Endothelial cell of umbilical vein (primary cell): ENCODE measurements around the gene THBD. TPM values are rescaled to one million over a fixed set of nuclear protein-coding genes. Genes with fewer than 3 reads are reported as not detected.

Experiments used
- BruUV-seq: library from RNA; stranded (reverse); fragments of 400-500 nt; replicated peaks from 2 replicates; lab custom pipeline; 2021; lab: Mats Ljungman, UMichigan
- CTCF ChIA-PET: fragments of 300-600, 350-600 bp; sonication (Branson Sonifier 250); formaldehyde crosslinking; loops from one replicate; lab custom pipeline; 2021; ENCODE audit warnings: antibody characterized with exemption, inconsistent platforms; lab: Charles Lee
- POLR2A ChIA-PET: fragments of 300-600, 350-600 bp; sonication (Branson Sonifier 250); formaldehyde crosslinking; loops from one replicate; lab custom pipeline; 2021; ENCODE audit warnings: antibody characterized with exemption, inconsistent platforms; lab: Charles Lee
- DNase-seq: peaks from one replicate; pipeline ENCODE4 v3.0.0-alpha.2; 2011; ENCODE audit warnings: low read depth, low spot score
- FAIRE-seq: peaks from 2 replicates; lab custom pipeline; 2011; peaks lifted over from hg19 to GRCh38; lab: Jason Lieb, UNC
- H2AFZ ChIP-seq: 2 replicates; pipeline ENCODE4 v1.6.0; 2012; ENCODE audit warnings: low read depth, low read length, control low read depth, inconsistent platforms
- H3K27ac ChIP-seq: 2 replicates; pipeline ENCODE4 v1.5.1; 2011; ENCODE audit warnings: low read depth, mild to moderate bottlenecking, control low read depth, low read length, moderate library complexity; ENCODE audit not compliant: insufficient read depth
- H3K27me3 ChIP-seq, 2 experiments: 2 replicates each; pipeline versions ENCODE4 v1.6.0 to v1.6.1; 2011; ENCODE audit warnings: low read length in 2 of 2, mixed read lengths in 1 of 2; ENCODE audit not compliant: control insufficient read depth in 2 of 2, insufficient read depth in 2 of 2
- H3K36me3 ChIP-seq, 2 experiments: 2 replicates in 1 of 2; 3 replicates in 1 of 2; pipeline ENCODE4 v1.5.1; 2011; ENCODE audit warnings: low read length in 2 of 2, mild to moderate bottlenecking in 1 of 2, moderate library complexity in 1 of 2; ENCODE audit not compliant: control insufficient read depth in 2 of 2, insufficient read depth in 2 of 2; ENCODE audit errors: extremely low read depth in 1 of 2
- H3K4me1 ChIP-seq: 3 replicates; pipeline ENCODE4 v1.5.1; 2011; ENCODE audit warnings: mild to moderate bottlenecking, low read length; ENCODE audit not compliant: control insufficient read depth, insufficient read depth; ENCODE audit errors: extremely low read depth
- H3K4me2 ChIP-seq: 2 replicates; pipeline ENCODE4 v1.6.1; 2011; ENCODE audit warnings: low read length, control low read depth, mixed read lengths; ENCODE audit not compliant: insufficient read depth
- H3K4me3 ChIP-seq, 3 experiments: fragments of 200-600 bp in 1 of 3; sonication (generic), shearing (Covaris generic) in 1 of 3; replicated peaks in 1 of 3; 2 replicates each; pipeline ENCODE4 v1.5.1; 2011 to 2016; ENCODE audit warnings: control low read depth in 3 of 3, low read length in 3 of 3, mild to moderate bottlenecking in 2 of 3, inconsistent platforms in 1 of 3, low read depth in 1 of 3, moderate library complexity in 1 of 3; ENCODE audit not compliant: insufficient read depth in 1 of 3
- H3K79me2 ChIP-seq: 2 replicates; pipeline ENCODE4 v1.6.0; 2012; ENCODE audit warnings: low read length, inconsistent platforms; ENCODE audit not compliant: control insufficient read depth, insufficient read depth
- H3K9ac ChIP-seq: replicated peaks from 2 replicates; pipeline ENCODE3; 2011; ENCODE audit warnings: low read length, control low read depth; ENCODE audit not compliant: insufficient read depth; ENCODE audit errors: extremely low read depth
- H3K9me1 ChIP-seq: replicated peaks from 3 replicates; pipeline ENCODE4 v1.6.0; 2011; ENCODE audit warnings: mild to moderate bottlenecking, low read length; ENCODE audit not compliant: control insufficient read depth, insufficient read depth; ENCODE audit errors: extremely low read depth
- H3K9me3 ChIP-seq: replicated peaks from 2 replicates; pipeline ENCODE4 v1.5.1; 2012; ENCODE audit warnings: low read length, inconsistent platforms; ENCODE audit not compliant: control insufficient read depth, insufficient read depth
- H4K20me1 ChIP-seq: replicated peaks from 2 replicates; pipeline ENCODE3; 2011; ENCODE audit warnings: mild to moderate bottlenecking, low read length; ENCODE audit not compliant: control insufficient read depth, insufficient read depth; ENCODE audit errors: extremely low read depth
- EZH2 ChIP-seq: IDR thresholded peaks from 2 replicates; pipeline ENCODE4 v1.6.1; 2012; ENCODE audit warnings: borderline replicate concordance, low read depth, mild to moderate bottlenecking, moderate library complexity, low read length, inconsistent platforms; ENCODE audit not compliant: severe bottlenecking
- GATA2 ChIP-seq: IDR thresholded peaks from 2 replicates; pipeline ENCODE4 v1.7.0; 2011; ENCODE audit warnings: low read depth, mild to moderate bottlenecking, moderate library complexity, mixed read lengths, low read length; ENCODE audit not compliant: insufficient read length, insufficient read depth
- JUN ChIP-seq: IDR thresholded peaks from 2 replicates; pipeline ENCODE4 v1.6.1; 2011; ENCODE audit warnings: borderline replicate concordance, low read depth; ENCODE audit not compliant: insufficient read length, insufficient read depth
- POLR2A ChIP-seq: IDR thresholded peaks from 2 replicates; pipeline ENCODE4 v1.6.1; 2012; ENCODE audit warnings: low read depth, mild to moderate bottlenecking, control low read depth, low read length
- dilution Hi-C: fragments of 300-500 bp; cut with MboI; formaldehyde crosslinking; loops from one replicate; pipeline ENCODE4 v1.15.0; 2019; ENCODE audit warnings: low sequenced_read_pairs; ENCODE audit not compliant: extremely low pct_ligation_motif_present
- intact Hi-C: fragments of 100-400 bp; cut with micrococcal nuclease; formaldehyde crosslinking; loops from one replicate; pipeline ENCODE4 v1.10.0; 2022
- polyA plus RNA-seq, 4 experiments: library from polyadenylated mRNA; depleted of rRNA in 3 of 4; stranded (reverse) in 3 of 4; unstranded in 1 of 4; fragments of >200 nt; gene quantifications; 2 replicates each; pipeline versions ENCODE4 v1.2.1 to v1.2.3, GENCODE V29; 2011 to 2012; ENCODE audit warnings: missing spikeins in 1 of 4
- total RNA-seq: library from RNA; stranded (reverse); gene quantifications from 2 replicates; pipeline ENCODE4 v1.2.3, GENCODE V29; 2021
- TF ChIP-seq, protein P1 (sequence below), 2 donors: IDR thresholded peaks; 1 replicate in 1 of 2; 2 replicates in 1 of 2; pipeline ENCODE4 v1.5.1; 2011; ENCODE audit warnings: low read length in 2 of 2, mild to moderate bottlenecking in 2 of 2, moderate library complexity in 2 of 2, control low read depth in 1 of 2, inconsistent platforms in 1 of 2, low read depth in 1 of 2; ENCODE audit not compliant: insufficient read depth in 1 of 2; ENCODE audit errors: extremely low read depth in 1 of 2
- TF ChIP-seq, protein P2 (sequence below): IDR thresholded peaks from 2 replicates; pipeline ENCODE4 v1.6.1; 2011; ENCODE audit not compliant: insufficient read depth, insufficient read length

Gene THBD
- total and polyA plus RNA-seq, 2 donors (not counting 3 experiments of a cell fraction or from before 2014, with no cell fraction given) = 17.1 to 28.0 TPM

DNA sequence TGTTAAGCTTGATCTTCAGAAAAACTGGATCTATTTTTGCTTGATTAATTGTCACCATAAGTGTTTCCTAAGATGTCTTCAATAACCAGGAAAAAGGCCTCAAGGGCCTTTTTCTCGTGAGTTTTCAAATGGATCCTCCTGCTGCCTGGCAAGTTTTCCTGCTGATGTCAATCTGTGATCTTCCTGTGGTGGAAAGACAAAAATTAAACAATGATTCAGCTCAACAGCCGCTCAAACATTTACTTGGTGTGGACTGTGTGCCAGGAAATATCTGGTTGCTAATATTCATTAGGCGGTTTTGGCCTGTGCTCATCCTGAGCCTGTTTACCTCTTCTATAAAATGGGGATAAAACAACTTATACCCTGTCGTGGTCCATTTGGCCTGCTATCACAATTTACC is 49.7 kb downstream of the THBD start:
- H3K36me3 ChIP-seq = no peaks in the 10 kb centered on the region
- POLR2A ChIA-PET = no interaction called here
- peaks cover under 1 to 2% of the 10 kb centered on the region in 2 experiments for H3K27me3 ChIP-seq
- FAIRE-seq (no peak), DNase-seq (no peak)
- no peak overlapping the region for H3K4me3 ChIP-seq
- intact Hi-C loops (no loop called here), dilution Hi-C loops (no loop called here)
- H3K79me2 ChIP-seq = no peaks in the 10 kb centered on the region
- TF ChIP-seq POLR2A (no peak), GATA2 (no peak), JUN (no peak), EZH2 (no peak)
- TF ChIP-seq, protein P1, sequence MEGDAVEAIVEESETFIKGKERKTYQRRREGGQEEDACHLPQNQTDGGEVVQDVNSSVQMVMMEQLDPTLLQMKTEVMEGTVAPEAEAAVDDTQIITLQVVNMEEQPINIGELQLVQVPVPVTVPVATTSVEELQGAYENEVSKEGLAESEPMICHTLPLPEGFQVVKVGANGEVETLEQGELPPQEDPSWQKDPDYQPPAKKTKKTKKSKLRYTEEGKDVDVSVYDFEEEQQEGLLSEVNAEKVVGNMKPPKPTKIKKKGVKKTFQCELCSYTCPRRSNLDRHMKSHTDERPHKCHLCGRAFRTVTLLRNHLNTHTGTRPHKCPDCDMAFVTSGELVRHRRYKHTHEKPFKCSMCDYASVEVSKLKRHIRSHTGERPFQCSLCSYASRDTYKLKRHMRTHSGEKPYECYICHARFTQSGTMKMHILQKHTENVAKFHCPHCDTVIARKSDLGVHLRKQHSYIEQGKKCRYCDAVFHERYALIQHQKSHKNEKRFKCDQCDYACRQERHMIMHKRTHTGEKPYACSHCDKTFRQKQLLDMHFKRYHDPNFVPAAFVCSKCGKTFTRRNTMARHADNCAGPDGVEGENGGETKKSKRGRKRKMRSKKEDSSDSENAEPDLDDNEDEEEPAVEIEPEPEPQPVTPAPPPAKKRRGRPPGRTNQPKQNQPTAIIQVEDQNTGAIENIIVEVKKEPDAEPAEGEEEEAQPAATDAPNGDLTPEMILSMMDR (IDR thresholded peaks at IDR 0.05; ENCODE audit: extremely low read depth in 1 of 2, insufficient read depth in 1 of 2, low read depth in 1 of 2, low read length in 2 of 2) = no peak
- TF ChIP-seq, protein P2, sequence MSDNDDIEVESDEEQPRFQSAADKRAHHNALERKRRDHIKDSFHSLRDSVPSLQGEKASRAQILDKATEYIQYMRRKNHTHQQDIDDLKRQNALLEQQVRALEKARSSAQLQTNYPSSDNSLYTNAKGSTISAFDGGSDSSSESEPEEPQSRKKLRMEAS = no peak
- CTCF ChIA-PET = no interaction called here
- BruUV-seq = no TSS peak
- H4K20me1 ChIP-seq = no peaks in the 10 kb centered on the region
- no peaks in the 10 kb centered on the region for H3K4me1 ChIP-seq
- no peak overlapping the region for H3K4me2 ChIP-seq
- H3K9me3 ChIP-seq = no peaks in the 10 kb centered on the region
- H3K9me1 ChIP-seq = no peaks in the 10 kb centered on the region
- H3K9ac ChIP-seq = no peak overlapping the region
- no peak overlapping the region for H3K27ac ChIP-seq
- H2AFZ ChIP-seq = no peak overlapping the region
